ENCODE measurements around the gene TRPM5.

The TRPM5 gene

GRCh38 chr11:2436521-2437031 lies 7.7 kb downstream of the TRPM5 start:
- Mint-ChIP-seq H3K4me3 (no peak overlapping the region), H3K27ac (no peak overlapping the region), H3K4me1 (no peaks in the 10 kb centered on the region), H3K36me3 (no peaks in the 10 kb centered on the region), H3K9me3 (no peaks in the 10 kb centered on the region), H3K27me3 (no peaks in the 10 kb centered on the region)

- Mint-ChIP-seq H3K27me3 (no peaks in the 10 kb centered on the region), H3K4me1 (no peaks in the 10 kb centered on the region), H3K27ac (no peak overlapping the region), H3K4me3 (no peak overlapping the region), H3K36me3 (no peaks in the 10 kb centered on the region), H3K9me3 (no peaks in the 10 kb centered on the region)
These were observed 8.2 kb downstream of the TRPM5 start for GRCh38 chr11:2436013-2436520.

- Mint-ChIP-seq H3K4me1 (no peaks in the 10 kb centered on the region), H3K9me3 (no peaks in the 10 kb centered on the region), H3K27ac (no peak overlapping the region), H3K36me3 (no peaks in the 10 kb centered on the region), H3K4me3 (no peak overlapping the region), H3K27me3 (no peaks in the 10 kb centered on the region)
These were observed 8.9 kb downstream of the TRPM5 start for GRCh38 chr11:2435288-2436012.

- H3K27ac Mint-ChIP-seq: no peak overlapping the region
These were observed 9.6 kb downstream of the TRPM5 start for GRCh38 chr11:2434506-2435255.

GRCh38 chr11:2434008-2434407 lies 10.3 kb downstream of the TRPM5 start:
- Mint-ChIP-seq H3K4me3 (no peak overlapping the region), H3K27me3 (no peaks in the 10 kb centered on the region), H3K4me1 (no peaks in the 10 kb centered on the region), H3K36me3 (no peaks in the 10 kb centered on the region), H3K27ac (no peak overlapping the region), H3K9me3 (no peaks in the 10 kb centered on the region)

More at GRCh38 chr11:2434506-2435255, 9.6 kb downstream of the TRPM5 start:
- H3K4me3 Mint-ChIP-seq: no peak overlapping the region
- no peaks in the 10 kb centered on the region for H3K27me3 Mint-ChIP-seq
- H3K36me3 Mint-ChIP-seq: no peaks in the 10 kb centered on the region
- no peaks in the 10 kb centered on the region for H3K9me3 Mint-ChIP-seq
- H3K4me1 Mint-ChIP-seq: no peaks in the 10 kb centered on the region

GRCh38 chr11:2433106-2433925 lies 11.0 kb downstream of the TRPM5 start:
- H3K36me3 Mint-ChIP-seq: no peaks in the 10 kb centered on the region
- no peaks in the 10 kb centered on the region for H3K4me1 Mint-ChIP-seq
- no peaks in the 10 kb centered on the region for H3K9me3 Mint-ChIP-seq
- no peaks in the 10 kb centered on the region for H3K27me3 Mint-ChIP-seq
- no peak overlapping the region for H3K27ac Mint-ChIP-seq
- H3K4me3 Mint-ChIP-seq: no peak overlapping the region

- Mint-ChIP-seq H3K36me3 (no peaks in the 10 kb centered on the region), H3K9me3 (no peaks in the 10 kb centered on the region), H3K27me3 (no peaks in the 10 kb centered on the region), H3K4me3 (no peak overlapping the region), H3K27ac (no peak overlapping the region), H3K4me1 (no peaks in the 10 kb centered on the region)
These were observed 11.7 kb downstream of the TRPM5 start for GRCh38 chr11:2432628-2433071.

GRCh38 chr11:2432171-2432621 lies 12.1 kb downstream of the TRPM5 start:
- Mint-ChIP-seq H3K4me3 (no peak overlapping the region), H3K27me3 (no peaks in the 10 kb centered on the region), H3K4me1 (no peaks in the 10 kb centered on the region), H3K27ac (no peak overlapping the region), H3K9me3 (no peaks in the 10 kb centered on the region), H3K36me3 (no peaks in the 10 kb centered on the region)

GRCh38 chr11:2431395-2431794 lies 12.9 kb downstream of the TRPM5 start:
- H3K9me3 Mint-ChIP-seq: no peaks in the 10 kb centered on the region

GRCh38 chr11:2428322-2428795 lies 16.0 kb downstream of the TRPM5 start:
- Mint-ChIP-seq H3K4me1 (no peaks in the 10 kb centered on the region), H3K36me3 (no peaks in the 10 kb centered on the region), H3K4me3 (no peak overlapping the region), H3K9me3 (no peaks in the 10 kb centered on the region), H3K27me3 (no peaks in the 10 kb centered on the region), H3K27ac (no peak overlapping the region)

More at GRCh38 chr11:2431395-2431794, 12.9 kb downstream of the TRPM5 start:
- Mint-ChIP-seq H3K27me3 (no peaks in the 10 kb centered on the region), H3K4me1 (no peaks in the 10 kb centered on the region), H3K4me3 (no peak overlapping the region), H3K36me3 (no peaks in the 10 kb centered on the region), H3K27ac (no peak overlapping the region)

- Mint-ChIP-seq H3K27ac (no peak overlapping the region), H3K27me3 (no peaks in the 10 kb centered on the region), H3K4me3 (no peak overlapping the region), H3K36me3 (no peaks in the 10 kb centered on the region), H3K9me3 (no peaks in the 10 kb centered on the region), H3K4me1 (no peaks in the 10 kb centered on the region)
These were observed 16.5 kb downstream of the TRPM5 start for GRCh38 chr11:2427721-2428321.

GRCh38 chr11:2426826-2427521 lies 17.3 kb downstream of the TRPM5 start:
- H3K27ac Mint-ChIP-seq: no peak overlapping the region
- no peak overlapping the region for H3K4me3 Mint-ChIP-seq
- H3K4me1 Mint-ChIP-seq: no peaks in the 10 kb centered on the region
- no peaks in the 10 kb centered on the region for H3K9me3 Mint-ChIP-seq
- no peaks in the 10 kb centered on the region for H3K36me3 Mint-ChIP-seq
- H3K27me3 Mint-ChIP-seq: no peaks in the 10 kb centered on the region

GRCh38 chr11:2426221-2426620 lies 18.1 kb downstream of the TRPM5 start:
- no peak overlapping the region for H3K27ac Mint-ChIP-seq
- no peaks in the 10 kb centered on the region for H3K4me1 Mint-ChIP-seq
- no peaks in the 10 kb centered on the region for H3K9me3 Mint-ChIP-seq
- no peak overlapping the region for H3K4me3 Mint-ChIP-seq
- H3K36me3 Mint-ChIP-seq: no peaks in the 10 kb centered on the region
- no peaks in the 10 kb centered on the region for H3K27me3 Mint-ChIP-seq

GRCh38 chr11:2425506-2425905 lies 18.8 kb downstream of the TRPM5 start:
- no peaks in the 10 kb centered on the region for H3K4me1 Mint-ChIP-seq
- H3K9me3 Mint-ChIP-seq: no peaks in the 10 kb centered on the region
- no peaks in the 10 kb centered on the region for H3K36me3 Mint-ChIP-seq
- H3K4me3 Mint-ChIP-seq: no peak overlapping the region
- H3K27ac Mint-ChIP-seq: no peak overlapping the region
- no peaks in the 10 kb centered on the region for H3K27me3 Mint-ChIP-seq
